ENCODE results near the gene RBM25.
"Not testable (repeated sequence)": the region's sequence is repeated elsewhere in the genome, so short reads cannot be mapped to it uniquely, and the experiment has no call there.

The RBM25 gene

GRCh38 chr14:73058224-73058921, at the start of gene RBM25:
RBM25 (plus strand) TSS chr14:73058534; CDS start chr14:73071642, 13,108 bp downstream.
- DNase-seq: peak; percentile 99

DNA sequence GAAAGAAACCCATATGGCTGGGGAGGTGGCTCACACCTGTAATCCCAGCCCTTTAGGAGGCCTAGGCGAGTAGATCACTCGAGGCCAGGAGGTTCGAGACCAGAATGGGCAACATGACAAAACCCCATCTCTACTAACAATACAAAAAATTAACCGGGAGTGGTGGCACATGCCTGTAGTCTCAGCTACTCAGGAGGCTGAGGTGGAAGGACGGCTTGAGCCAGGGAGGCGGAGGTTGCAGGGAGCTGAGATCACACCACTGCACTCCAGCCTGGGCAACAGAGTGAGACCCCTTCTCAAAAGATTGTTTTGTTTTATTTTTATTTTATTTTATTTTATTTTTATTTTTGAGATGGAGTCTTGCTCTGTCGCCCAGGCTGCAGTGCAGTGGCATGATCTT, 47.1 kb upstream of the RBM25 start:
- DNase-seq: not testable (repeated sequence)

GRCh38 chr14:73014105-73014504, 44.2 kb upstream of the RBM25 start:
- no peak for DNase-seq

DNA sequence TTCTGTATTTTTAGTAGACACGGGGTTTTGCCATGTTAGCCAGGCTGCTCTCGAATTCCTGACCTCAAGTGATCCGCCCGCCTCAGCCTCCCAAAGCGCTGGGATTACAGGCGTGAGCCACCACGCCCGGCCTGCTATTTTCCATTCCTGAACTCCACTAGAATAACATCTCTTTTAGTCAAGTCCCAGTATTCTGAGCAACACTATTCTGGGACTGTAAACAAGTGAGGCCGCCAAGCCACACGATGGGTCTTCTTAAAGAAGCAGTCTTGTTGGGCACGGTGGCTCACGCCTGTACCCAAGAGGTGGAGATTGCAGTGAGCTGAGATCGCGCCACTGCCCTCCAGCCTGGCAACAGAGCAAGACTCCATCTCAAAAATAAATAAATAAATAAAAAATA, 42.8 kb upstream of the RBM25 start:
- DNase-seq: not testable (repeated sequence)

GRCh38 chr14:73016011-73016410, 42.3 kb upstream of the RBM25 start:
- DNase-seq: not testable (repeated sequence)

DNA sequence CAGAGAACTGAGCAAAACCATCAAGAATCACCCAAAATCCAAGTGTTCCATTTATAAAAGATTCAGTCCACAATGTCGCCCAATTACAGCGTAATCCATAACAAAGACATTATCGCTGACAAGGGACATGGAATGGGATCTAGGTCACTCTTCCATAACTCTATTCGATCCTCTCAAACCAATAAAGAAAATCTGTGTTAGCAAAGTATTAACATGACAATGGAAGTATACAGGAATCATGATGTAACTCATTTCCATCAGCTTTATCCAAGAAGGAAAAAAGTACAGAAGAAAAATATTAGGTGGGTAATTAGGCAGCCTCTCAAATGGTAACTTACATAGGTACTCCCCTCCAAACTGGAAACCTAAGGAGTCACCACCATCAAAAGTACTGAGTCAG, 36.3 kb upstream of the RBM25 start:
- no peak for DNase-seq

GRCh38 chr14:73025544-73025943, 32.8 kb upstream of the RBM25 start:
- DNase-seq: no peak

- DNase-seq: no peak
These were observed 32.0 kb upstream of the RBM25 start for GRCh38 chr14:73026243-73026844.

DNA sequence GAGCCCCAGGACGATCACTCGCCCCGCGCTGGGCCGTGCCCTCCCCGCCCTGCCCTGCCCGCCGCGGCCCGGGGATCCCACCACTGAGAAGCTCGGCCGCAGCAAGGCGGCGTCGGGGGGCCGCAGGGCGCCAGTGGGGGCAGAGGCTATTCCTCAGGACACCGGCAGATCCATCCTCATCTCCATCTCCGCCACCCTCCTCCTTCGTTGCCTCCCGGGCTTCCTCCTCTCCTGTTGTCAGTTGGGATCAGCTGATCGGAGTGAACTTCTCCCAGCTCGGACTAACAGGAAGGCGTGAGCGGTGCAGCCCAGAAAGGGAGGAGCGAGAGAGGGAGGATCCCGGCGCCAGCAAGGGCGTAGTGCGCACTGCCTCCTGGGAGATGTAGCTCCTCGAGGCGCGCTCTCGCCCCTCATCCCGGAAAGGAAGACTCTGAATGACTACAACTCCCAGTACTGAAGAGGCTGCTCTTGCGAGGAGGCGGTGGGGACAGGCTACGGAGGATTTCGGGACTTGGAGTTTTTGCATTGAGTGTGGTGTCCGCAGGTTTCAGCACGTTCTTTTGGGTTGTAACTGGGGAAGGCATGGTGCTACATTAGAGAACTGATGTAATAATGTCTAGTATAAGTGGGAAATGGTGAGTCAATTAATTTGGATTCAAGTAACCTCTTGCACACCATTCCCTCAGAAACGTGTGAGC, 31.3 kb upstream of the RBM25 start, which contains the start of gene ZFYVE1:
Gene ZFYVE1 (minus strand): TSS at position 262 of the 698 bp plus-strand sequence. CDS start 2,598 bp downstream, outside the sequence.
- DNase-seq: peak; percentile 96

DNA sequence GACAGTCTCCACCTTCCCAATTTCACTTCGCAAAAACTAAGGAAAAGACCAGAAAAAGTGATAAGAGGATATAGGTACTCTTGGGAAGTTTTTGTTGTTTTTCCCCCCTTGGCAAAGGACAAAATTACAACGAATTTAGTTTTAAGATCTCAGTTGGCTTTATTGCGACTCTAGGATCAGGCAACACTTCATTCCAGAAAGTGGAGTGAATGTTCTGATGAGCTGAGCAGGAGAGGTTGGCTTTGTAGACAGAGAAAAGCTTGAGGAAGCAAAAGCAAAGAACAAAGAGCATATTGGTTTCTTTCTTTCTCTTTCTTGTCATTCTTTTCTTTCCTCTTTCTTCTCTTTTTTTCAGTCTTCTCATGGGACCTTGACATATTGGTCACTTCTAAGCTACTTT, 30.8 kb upstream of the RBM25 start:
- no peak for DNase-seq

DNA sequence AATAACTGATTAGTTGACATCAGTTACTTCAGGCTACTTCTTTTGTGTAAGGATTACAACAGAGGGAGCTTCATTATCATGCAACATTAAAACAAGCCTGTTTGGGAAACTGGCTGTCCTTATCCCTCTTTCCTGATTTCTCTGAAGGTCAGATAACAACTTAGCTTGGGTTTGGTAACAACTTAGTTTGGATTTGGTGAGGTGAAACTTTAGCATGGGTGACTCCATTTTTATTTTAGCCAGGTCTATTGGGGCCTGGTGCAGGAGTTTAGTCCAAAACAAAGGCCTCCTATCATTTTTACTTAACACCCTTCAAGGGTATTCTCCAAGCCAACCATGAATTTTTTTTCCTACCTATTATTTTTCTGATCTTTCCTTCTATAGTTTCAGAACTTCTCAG, 30.4 kb upstream of the RBM25 start:
- DNase-seq: no peak

DNA sequence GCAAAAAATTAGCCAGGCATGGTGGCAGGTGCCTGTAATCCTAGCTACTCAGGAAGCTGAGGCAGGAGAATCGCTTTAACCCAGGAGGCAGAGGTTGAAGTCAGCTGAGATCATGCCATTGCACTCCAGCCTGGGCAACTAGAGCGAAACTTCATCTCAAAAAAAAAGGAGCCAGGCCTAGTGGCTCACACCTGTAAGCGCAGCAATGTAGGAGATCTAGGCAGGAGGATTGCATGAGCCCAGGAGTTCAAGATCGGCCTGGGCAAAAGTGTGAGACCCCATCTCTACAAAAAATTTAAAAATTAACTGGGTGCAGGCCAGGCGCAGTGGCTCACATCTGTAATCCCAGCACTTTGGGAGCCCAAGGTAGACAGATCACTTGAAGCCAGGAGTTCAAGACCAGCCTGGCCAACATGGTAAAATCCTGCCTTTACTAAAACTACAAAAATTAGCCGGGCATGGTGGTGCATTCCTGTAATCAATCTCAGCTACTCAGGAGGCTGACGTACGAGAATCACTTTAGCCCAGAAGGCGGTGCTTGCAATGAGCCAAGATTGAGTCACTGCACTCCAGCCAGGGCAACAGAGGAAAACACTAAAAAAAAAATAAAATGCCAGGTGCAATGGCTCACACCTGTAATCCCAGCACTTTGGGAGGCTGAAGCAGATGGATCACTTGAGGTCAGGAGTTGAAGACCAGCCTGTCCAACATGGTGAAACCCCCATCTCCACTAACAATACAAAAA, 21.5 kb upstream of the RBM25 start:
- DNase-seq: not testable (repeated sequence)

DNA sequence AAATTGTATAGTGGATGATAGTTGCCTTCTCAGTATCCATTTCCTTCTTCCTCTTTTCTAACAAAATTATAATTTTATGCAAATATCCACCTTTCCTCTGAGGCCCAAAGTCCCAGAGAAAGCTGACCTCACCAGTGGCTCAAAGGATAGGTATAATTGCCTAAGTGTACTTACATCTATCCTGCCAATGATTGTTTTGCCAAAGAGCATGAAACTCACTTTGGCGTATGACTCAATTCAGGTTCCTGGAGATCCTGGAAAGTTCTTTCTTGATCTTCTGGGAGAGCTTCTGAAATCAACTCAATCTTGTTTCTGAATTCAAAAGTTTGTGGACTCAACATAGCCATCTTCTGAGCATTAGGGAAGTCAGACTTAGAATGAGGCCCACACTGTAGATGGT, 10.5 kb upstream of the RBM25 start:
- DNase-seq: no peak

DNA sequence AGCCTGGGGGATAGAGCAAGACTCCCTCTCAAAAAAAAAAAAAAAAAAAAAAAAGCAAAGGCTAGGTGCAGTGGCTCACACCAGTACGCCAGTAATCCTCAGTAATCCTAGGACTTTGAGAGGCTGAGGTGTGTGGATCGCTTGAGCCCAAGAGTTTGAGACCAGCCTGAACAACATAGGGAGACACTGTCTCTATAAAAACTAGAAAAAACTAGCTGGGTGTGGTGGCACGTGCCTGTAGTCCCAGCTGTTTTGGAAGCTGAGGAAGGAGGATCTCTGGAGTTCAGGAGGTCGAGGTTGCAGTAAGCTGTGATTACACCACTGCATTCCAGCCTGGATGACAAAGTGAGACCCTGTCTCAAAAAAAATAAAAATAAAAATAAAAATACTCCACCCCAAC, 8.9 kb upstream of the RBM25 start:
- DNase-seq: no peak

GRCh38 chr14:73055251-73055650, 3.1 kb upstream of the RBM25 start:
- DNase-seq: no peak

DNA sequence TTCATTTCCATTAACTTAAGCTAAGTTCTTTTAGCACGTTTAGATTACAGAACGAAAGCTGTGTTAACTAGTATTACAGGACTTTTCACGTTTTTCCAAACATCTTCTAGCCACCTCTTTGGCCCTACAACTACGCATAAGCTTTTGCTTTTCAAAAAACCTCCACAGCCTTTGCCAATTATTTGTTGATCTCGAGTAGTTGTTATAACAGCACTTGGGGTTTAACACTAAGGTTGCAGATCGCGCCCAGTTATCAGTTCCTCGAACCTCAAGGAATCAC, 450 bp upstream of the RBM25 start:
- DNase-seq: no peak

- peak; percentile 8 for DNase-seq
These were observed 764 bp downstream of the RBM25 start for GRCh38 chr14:73058922-73059673.

DNA sequence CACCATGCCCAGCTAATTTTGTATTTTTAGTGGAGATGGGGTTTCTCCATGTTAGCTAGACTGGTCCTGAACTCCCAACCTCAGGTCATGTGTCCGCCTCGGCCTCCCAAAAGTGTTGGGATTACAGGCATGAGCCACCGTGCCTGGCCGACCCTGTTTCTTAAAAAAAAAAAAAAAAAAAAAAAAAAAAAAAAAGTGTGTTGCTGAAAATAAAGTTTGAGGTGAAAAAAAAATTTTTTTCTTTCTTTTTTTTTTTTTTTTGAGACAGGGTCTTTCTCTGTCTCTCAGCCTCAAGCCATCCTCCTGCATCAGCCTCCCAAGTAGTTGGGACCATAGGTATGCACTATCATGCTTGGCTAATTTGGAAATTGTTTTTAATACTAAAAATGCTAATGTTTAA, 11.3 kb downstream of the RBM25 start:
- DNase-seq: no peak

- no peak for DNase-seq
These were observed 32.7 kb downstream of the RBM25 start for GRCh38 chr14:73091044-73091443.

- DNase-seq: no peak
These were observed 39.1 kb downstream of the RBM25 start for GRCh38 chr14:73097421-73097820.

DNA sequence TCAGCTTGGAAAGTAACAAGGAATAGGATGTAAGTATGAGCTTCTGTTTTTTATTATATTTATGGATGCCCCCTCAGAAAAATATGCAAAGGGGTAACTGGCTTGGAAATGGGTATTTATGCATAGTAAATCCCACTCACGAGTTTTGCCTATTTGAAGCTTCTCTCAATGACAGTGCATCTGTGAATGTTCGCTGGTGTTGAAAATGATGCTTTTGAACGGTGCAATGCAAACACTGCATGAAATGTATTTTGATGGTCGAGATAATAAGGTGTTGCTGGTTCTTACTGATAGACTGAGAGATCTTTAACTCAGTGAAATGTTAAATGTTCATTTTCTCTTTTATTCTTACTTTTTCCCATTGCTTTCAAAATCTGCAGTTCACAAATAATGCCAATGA, 42.0 kb downstream of the RBM25 start:
- DNase-seq: no peak

GRCh38 chr14:73102806-73103497, 44.6 kb downstream of the RBM25 start:
- no peak for DNase-seq

Data from NCI-H1092 (cell line).